ENCODE data around the gene GLS. TPM values are rescaled to one million over a fixed set of nuclear protein-coding genes. Genes with fewer than 3 reads are reported as not detected.

GLS gene
- total RNA-seq, 3 donors from 2014 or later, result 96.7 to 157 (median 133) TPM

DNA sequence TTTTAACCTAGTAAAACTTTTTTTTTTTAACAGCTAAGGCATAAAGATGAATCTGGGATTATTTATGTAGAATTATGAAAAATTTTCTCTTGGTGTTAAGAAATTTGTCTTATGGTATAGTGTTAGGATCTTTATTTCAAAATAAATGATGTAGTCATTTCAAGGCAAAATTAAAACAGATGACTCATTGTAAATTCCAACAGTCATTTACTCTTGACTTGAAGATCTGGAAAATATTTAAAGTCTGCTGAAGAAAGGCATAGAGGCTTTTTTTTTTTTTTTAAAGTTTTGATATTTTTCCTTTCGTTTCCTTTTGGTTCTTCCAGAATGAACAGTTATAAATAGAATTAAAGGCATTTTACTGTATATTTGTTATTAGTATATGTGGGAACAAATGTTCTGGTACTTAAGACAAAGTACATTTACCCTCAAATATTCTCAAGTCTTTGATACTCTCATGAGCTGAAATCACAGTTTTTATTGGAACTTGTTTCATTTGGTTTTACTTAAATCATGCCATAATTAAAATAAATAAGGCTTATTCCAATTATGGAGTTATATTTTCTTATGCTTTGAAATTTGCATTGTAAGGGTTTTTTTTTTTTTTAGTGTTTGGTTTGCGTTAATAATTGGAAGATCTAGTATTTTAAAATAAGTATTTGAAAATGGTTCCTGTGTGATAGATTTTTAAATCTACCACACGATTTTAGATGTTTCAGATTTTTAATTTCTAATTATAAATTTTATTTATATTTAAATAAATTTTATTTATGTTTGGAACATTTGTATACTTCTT lies 29.9 kb downstream of the GLS start:
- Histone ChIP-seq H3K4me1 (peaks cover 0 to 3% of the 10 kb centered on the region in 2 donors), H3K4me3 (no peak overlapping the region), H3K9me3 (no peaks in the 10 kb centered on the region), H3K27ac (no peak overlapping the region), H3K27me3 (no peaks in the 10 kb centered on the region), H3K36me3 (peaks cover 3% of the 10 kb centered on the region)
- DNase-seq (ENCODE audit: low spot score in 2 of 2), result no peak
- no peak for TF ChIP-seq POLR2A (IDR thresholded peaks at IDR 0.05)
- TF ChIP-seq, protein P1, sequence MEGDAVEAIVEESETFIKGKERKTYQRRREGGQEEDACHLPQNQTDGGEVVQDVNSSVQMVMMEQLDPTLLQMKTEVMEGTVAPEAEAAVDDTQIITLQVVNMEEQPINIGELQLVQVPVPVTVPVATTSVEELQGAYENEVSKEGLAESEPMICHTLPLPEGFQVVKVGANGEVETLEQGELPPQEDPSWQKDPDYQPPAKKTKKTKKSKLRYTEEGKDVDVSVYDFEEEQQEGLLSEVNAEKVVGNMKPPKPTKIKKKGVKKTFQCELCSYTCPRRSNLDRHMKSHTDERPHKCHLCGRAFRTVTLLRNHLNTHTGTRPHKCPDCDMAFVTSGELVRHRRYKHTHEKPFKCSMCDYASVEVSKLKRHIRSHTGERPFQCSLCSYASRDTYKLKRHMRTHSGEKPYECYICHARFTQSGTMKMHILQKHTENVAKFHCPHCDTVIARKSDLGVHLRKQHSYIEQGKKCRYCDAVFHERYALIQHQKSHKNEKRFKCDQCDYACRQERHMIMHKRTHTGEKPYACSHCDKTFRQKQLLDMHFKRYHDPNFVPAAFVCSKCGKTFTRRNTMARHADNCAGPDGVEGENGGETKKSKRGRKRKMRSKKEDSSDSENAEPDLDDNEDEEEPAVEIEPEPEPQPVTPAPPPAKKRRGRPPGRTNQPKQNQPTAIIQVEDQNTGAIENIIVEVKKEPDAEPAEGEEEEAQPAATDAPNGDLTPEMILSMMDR (IDR thresholded peaks at IDR 0.05), result no peak
- no peak for TF ChIP-seq POLR2AphosphoS5 (IDR thresholded peaks at IDR 0.05)
- intact Hi-C loops (cut with DNase I; ENCODE audit: low total_unique reads), result no loop called here

DNA sequence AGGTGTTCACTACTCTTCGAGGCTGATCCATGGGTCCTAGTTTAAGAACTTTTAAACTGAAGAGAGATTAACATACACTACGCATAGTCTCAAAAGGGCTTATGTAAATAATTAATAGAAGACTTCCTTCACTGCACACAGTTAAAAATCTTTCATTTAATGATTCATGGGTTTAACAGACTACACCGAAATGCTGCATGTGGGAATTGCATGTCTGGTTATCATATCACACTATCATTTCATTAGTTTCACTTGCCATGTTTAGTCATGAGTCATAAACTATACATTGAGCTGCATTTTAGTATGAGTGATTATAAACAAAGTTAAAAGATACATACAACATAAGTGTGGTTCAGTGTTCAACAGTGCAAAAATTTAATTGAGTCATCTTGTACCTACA lies 31.2 kb downstream of the GLS start:
- TF ChIP-seq POLR2AphosphoS5 (IDR thresholded peaks at IDR 0.05) (no peak), POLR2A (IDR thresholded peaks at IDR 0.05) (no peak)
- TF ChIP-seq, protein P1 (IDR thresholded peaks at IDR 0.05), result no peak
- intact Hi-C loops (cut with DNase I; ENCODE audit: low total_unique reads), result no loop called here
- no peak for DNase-seq (ENCODE audit: low spot score in 2 of 2)
- peaks cover 0 to 3% of the 10 kb centered on the region in 2 donors for H3K4me1 ChIP-seq
- no peaks in the 10 kb centered on the region for H3K9me3 ChIP-seq
- peaks cover 3% of the 10 kb centered on the region for H3K36me3 ChIP-seq
- no peak overlapping the region for H3K4me3 ChIP-seq
- H3K27ac ChIP-seq, result no peak overlapping the region
- no peaks in the 10 kb centered on the region for H3K27me3 ChIP-seq

DNA sequence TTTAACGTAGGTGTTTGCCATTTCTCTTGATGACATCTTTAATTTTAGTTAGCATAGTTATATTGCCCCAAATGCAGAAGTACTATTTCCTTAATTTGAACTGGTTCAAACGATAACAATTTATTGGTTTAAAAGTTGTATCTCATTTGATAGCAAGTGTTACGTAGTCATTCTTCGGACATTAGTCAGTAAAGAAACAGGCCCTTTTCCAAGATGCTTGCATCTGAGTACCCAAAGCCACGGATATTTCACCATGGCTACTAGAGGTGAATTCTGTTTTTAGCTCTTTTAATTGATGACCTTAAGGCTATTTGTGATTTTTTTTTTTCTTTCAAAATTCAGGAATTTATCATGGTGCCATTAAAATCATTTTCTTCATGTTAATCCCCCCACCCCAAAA lies 32.1 kb downstream of the GLS start:
- Histone ChIP-seq H3K27me3 (no peaks in the 10 kb centered on the region), H3K4me1 (peaks cover 0 to 3% of the 10 kb centered on the region in 2 donors), H3K9me3 (no peaks in the 10 kb centered on the region), H3K36me3 (peaks cover 3% of the 10 kb centered on the region), H3K4me3 (no peak overlapping the region), H3K27ac (no peak overlapping the region)
- intact Hi-C loops (cut with DNase I; ENCODE audit: low total_unique reads), result no loop called here
- DNase-seq (ENCODE audit: low spot score in 2 of 2), result no peak
- TF ChIP-seq, protein P1 (IDR thresholded peaks at IDR 0.05), result no peak
- TF ChIP-seq POLR2AphosphoS5 (IDR thresholded peaks at IDR 0.05), result no peak
- TF ChIP-seq POLR2A (IDR thresholded peaks at IDR 0.05), result no peak

DNA sequence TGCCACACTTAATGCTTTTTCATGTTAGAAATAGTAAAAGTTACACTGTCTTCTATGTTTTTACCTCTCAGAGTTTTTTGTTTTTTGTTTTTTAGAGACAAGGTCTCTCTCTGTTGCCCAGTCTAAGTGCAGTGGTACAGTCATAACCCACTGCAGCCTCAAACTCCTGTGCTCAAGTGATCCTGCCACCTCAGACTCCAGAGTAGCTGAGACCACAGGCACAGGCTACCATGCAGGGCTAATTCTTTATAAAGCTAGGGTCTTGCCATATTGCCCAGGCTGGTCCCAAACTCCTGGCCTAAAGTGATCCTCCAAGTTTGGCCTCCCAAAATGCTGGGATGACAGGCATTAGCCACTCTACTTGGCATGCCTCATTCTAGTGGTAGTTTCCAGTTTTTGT lies 33.1 kb downstream of the GLS start:
- H3K27ac ChIP-seq, result no peak overlapping the region
- peaks cover 3% of the 10 kb centered on the region for H3K36me3 ChIP-seq
- H3K9me3 ChIP-seq, result no peaks in the 10 kb centered on the region
- H3K27me3 ChIP-seq, result no peaks in the 10 kb centered on the region
- no peak for DNase-seq (ENCODE audit: low spot score in 2 of 2)
- peaks cover 0 to 3% of the 10 kb centered on the region in 2 donors for H3K4me1 ChIP-seq
- intact Hi-C loops (cut with DNase I; ENCODE audit: low total_unique reads), result no loop called here
- TF ChIP-seq, protein P1 (IDR thresholded peaks at IDR 0.05), result no peak
- no peak for TF ChIP-seq POLR2A (IDR thresholded peaks at IDR 0.05)
- no peak for TF ChIP-seq POLR2AphosphoS5 (IDR thresholded peaks at IDR 0.05)
- H3K4me3 ChIP-seq, result no peak overlapping the region

DNA sequence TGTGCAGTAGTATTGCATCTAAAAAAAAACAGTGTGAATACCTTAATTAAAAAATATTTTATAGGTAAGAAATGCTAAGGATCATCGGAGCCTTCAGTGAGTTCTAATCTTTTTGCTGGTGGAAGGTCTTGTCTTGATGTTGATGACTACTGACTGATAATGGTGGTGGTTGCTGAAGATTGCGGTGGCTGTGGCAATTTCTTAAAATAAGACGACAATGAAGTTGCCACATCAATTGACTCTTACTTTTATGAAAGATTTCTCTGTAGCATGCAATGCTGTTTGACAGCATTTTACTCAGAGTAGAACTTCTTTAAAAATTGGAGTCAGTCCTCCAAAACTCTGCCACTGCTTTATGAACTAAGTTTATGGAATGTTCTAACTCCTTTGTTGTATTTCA lies 36.2 kb downstream of the GLS start:
- no peak for DNase-seq (ENCODE audit: low spot score in 2 of 2)
- TF ChIP-seq POLR2AphosphoS5 (IDR thresholded peaks at IDR 0.05), result no peak
- no peak for TF ChIP-seq POLR2A (IDR thresholded peaks at IDR 0.05)
- TF ChIP-seq, protein P1 (IDR thresholded peaks at IDR 0.05), result no peak
- Histone ChIP-seq H3K36me3 (peaks cover 3% of the 10 kb centered on the region), H3K27me3 (no peaks in the 10 kb centered on the region), H3K4me3 (no peak overlapping the region), H3K9me3 (no peaks in the 10 kb centered on the region), H3K27ac (no peak overlapping the region), H3K4me1 (no peaks in the 10 kb centered on the region)
- intact Hi-C loops (cut with DNase I; ENCODE audit: low total_unique reads), result no loop called here
